Activated T-helper 1 cell treated with anti-CD3 and anti-CD28 coated beads, Interleukin-12 subunit alpha, Interleukin-12 subunit beta, Interleukin-2, Interleukin-4 antibody, amounts not matched to agents 30 ng/mL and 10 ng/mL and 1 ng/mL, durations not matched to agents 14 hours and 24 hours and 36 hours (primary cell): ENCODE data around the gene ATF3. TPM values are rescaled to one million over a fixed set of nuclear protein-coding genes. Genes with fewer than 3 reads are reported as not detected.
A peak's percentile ranks its signal among the peaks of the same experiment; 100 is the strongest.
"Not testable (repeated sequence)": the region's sequence is repeated elsewhere in the genome, so short reads cannot be mapped to it uniquely, and the experiment has no call there.

Experiments used
- DNase-seq: peaks from one replicate; pipeline ENCODE4 v3.0.0; 2021; ENCODE audit warnings: low spot score
- H3K27ac Mint-ChIP-seq: one replicate; pipeline ENCODE4 v1.8.0; 2021; ENCODE audit warnings: mild to moderate bottlenecking, mixed read lengths
- H3K27me3 Mint-ChIP-seq: one replicate; pipeline ENCODE4 v1.8.0; 2022; ENCODE audit warnings: mild to moderate bottlenecking, moderate library complexity, mixed read lengths; ENCODE audit not compliant: insufficient read depth
- H3K36me3 Mint-ChIP-seq: one replicate; pipeline ENCODE4 v1.8.0; 2021; ENCODE audit warnings: low read depth, mixed read lengths
- H3K4me1 Mint-ChIP-seq: one replicate; pipeline ENCODE4 v1.8.0; 2021; ENCODE audit warnings: low read depth, mixed read lengths
- H3K4me3 Mint-ChIP-seq: one replicate; pipeline ENCODE4 v1.8.0; 2021; ENCODE audit warnings: mild to moderate bottlenecking, moderate library complexity, mixed read lengths
- H3K9me3 Mint-ChIP-seq: one replicate; pipeline ENCODE4 v1.8.0; 2021; ENCODE audit warnings: mixed read lengths
- intact Hi-C: fragments of 100-400 bp; cut with micrococcal nuclease; formaldehyde crosslinking; loops from one replicate; pipeline ENCODE4 v1.15.1; 2024
- total RNA-seq: library from RNA; stranded (reverse); gene quantifications from 2 replicates; pipeline ENCODE4 v1.2.3, GENCODE V29; 2022

The ATF3 gene
- total RNA-seq, 1 donor from 2014 or later = 23.0 TPM

- H3K9me3 Mint-ChIP-seq = no peaks in the 10 kb centered on the region
- H3K36me3 Mint-ChIP-seq = no peaks in the 10 kb centered on the region
- no peak overlapping the region for H3K4me3 Mint-ChIP-seq
- H3K4me1 Mint-ChIP-seq = no peaks in the 10 kb centered on the region
- DNase-seq = no peak
- peaks cover 10% of the 10 kb centered on the region for H3K27me3 Mint-ChIP-seq
- intact Hi-C loops = no loop called here
- H3K27ac Mint-ChIP-seq = no peak overlapping the region
These were observed 20.4 kb downstream of the ATF3 start for GRCh38 chr1:212628813-212629415.

- no peak overlapping the region for H3K4me3 Mint-ChIP-seq
- peaks cover 4% of the 10 kb centered on the region for H3K4me1 Mint-ChIP-seq
- H3K27ac Mint-ChIP-seq = no peak overlapping the region
- DNase-seq = no peak
- peaks cover 5% of the 10 kb centered on the region for H3K9me3 Mint-ChIP-seq
- intact Hi-C loops = loop anchor here (1.0 to 2.0 kb wide), 3 partner anchors 19 to 152 kb away; no protein-coding TSS in a partner anchor
- H3K27me3 Mint-ChIP-seq = peaks cover 10% of the 10 kb centered on the region
- H3K36me3 Mint-ChIP-seq = peaks cover 3% of the 10 kb centered on the region
These were observed 21.0 kb downstream of the ATF3 start for GRCh38 chr1:212629450-212630157.

GRCh38 chr1:212630158-212630900, 21.8 kb downstream of the ATF3 start:
- intact Hi-C loops = loop anchor here (1.0 to 2.0 kb wide), 3 partner anchors 20 to 153 kb away; no protein-coding TSS in a partner anchor
- Mint-ChIP-seq H3K4me1 (peaks cover 11% of the 10 kb centered on the region), H3K36me3 (peaks cover 7% of the 10 kb centered on the region), H3K9me3 (peaks cover 10% of the 10 kb centered on the region), H3K27me3 (peaks cover 6% of the 10 kb centered on the region), H3K4me3 (no peak overlapping the region), H3K27ac (no peak overlapping the region)
- peak; percentile 48 for DNase-seq

GRCh38 chr1:212633161-212633560, 24.6 kb downstream of the ATF3 start:
- DNase-seq = no peak
- Mint-ChIP-seq H3K4me3 (no peak overlapping the region), H3K27ac (no peak overlapping the region), H3K4me1 (peaks cover 28% of the 10 kb centered on the region), H3K36me3 (peaks cover 7% of the 10 kb centered on the region), H3K27me3 (no peaks in the 10 kb centered on the region), H3K9me3 (peaks cover 10% of the 10 kb centered on the region)
- intact Hi-C loops = no loop called here

- Mint-ChIP-seq H3K9me3 (peaks cover 10% of the 10 kb centered on the region), H3K27me3 (no peaks in the 10 kb centered on the region), H3K4me3 (no peak overlapping the region), H3K27ac (no peak overlapping the region), H3K36me3 (peaks cover 7% of the 10 kb centered on the region), H3K4me1 (peaks cover 28% of the 10 kb centered on the region)
- DNase-seq = no peak
- intact Hi-C loops = no loop called here
These were observed 25.7 kb downstream of the ATF3 start for GRCh38 chr1:212634252-212634651.

GRCh38 chr1:212635141-212635631, 26.6 kb downstream of the ATF3 start:
- intact Hi-C loops = loop anchor here (1.0 kb wide), 1 partner anchor 39 kb away; no protein-coding TSS in a partner anchor
- Mint-ChIP-seq H3K9me3 (peaks cover 10% of the 10 kb centered on the region), H3K4me1 (peaks cover 28% of the 10 kb centered on the region), H3K27me3 (peaks cover 4% of the 10 kb centered on the region), H3K36me3 (peaks cover 7% of the 10 kb centered on the region), H3K4me3 (peak overlapping the region; percentile 0), H3K27ac (peak overlapping the region; percentile 74)
- DNase-seq = no peak

- H3K4me3 Mint-ChIP-seq = no peak overlapping the region
- H3K36me3 Mint-ChIP-seq = peaks cover 7% of the 10 kb centered on the region
- DNase-seq = no peak
- peaks cover 28% of the 10 kb centered on the region for H3K4me1 Mint-ChIP-seq
- peaks cover 15% of the 10 kb centered on the region for H3K27me3 Mint-ChIP-seq
- intact Hi-C loops = no loop called here
- H3K27ac Mint-ChIP-seq = no peak overlapping the region
- H3K9me3 Mint-ChIP-seq = peaks cover 17% of the 10 kb centered on the region
These were observed 29.3 kb downstream of the ATF3 start for GRCh38 chr1:212637902-212638301.

- peaks cover 7% of the 10 kb centered on the region for H3K36me3 Mint-ChIP-seq
- no peak overlapping the region for H3K4me3 Mint-ChIP-seq
- no peak overlapping the region for H3K27ac Mint-ChIP-seq
- peaks cover 17% of the 10 kb centered on the region for H3K9me3 Mint-ChIP-seq
- no peak for DNase-seq
- intact Hi-C loops = no loop called here
- peaks cover 16% of the 10 kb centered on the region for H3K27me3 Mint-ChIP-seq
- H3K4me1 Mint-ChIP-seq = peaks cover 28% of the 10 kb centered on the region
These were observed 30.1 kb downstream of the ATF3 start for GRCh38 chr1:212638492-212639151.

GRCh38 chr1:212639524-212639923, 31.0 kb downstream of the ATF3 start:
- H3K36me3 Mint-ChIP-seq, H3K4me3 Mint-ChIP-seq, DNase-seq, H3K27ac Mint-ChIP-seq, intact Hi-C loops: not testable (repeated sequence)
- peaks cover 14% of the 10 kb centered on the region for H3K9me3 Mint-ChIP-seq
- peaks cover 25% of the 10 kb centered on the region for H3K4me1 Mint-ChIP-seq
- peaks cover 19% of the 10 kb centered on the region for H3K27me3 Mint-ChIP-seq

GRCh38 chr1:212640223-212640878, 31.8 kb downstream of the ATF3 start:
- peaks cover 17% of the 10 kb centered on the region for H3K4me1 Mint-ChIP-seq
- intact Hi-C loops = no loop called here
- H3K36me3 Mint-ChIP-seq = no peaks in the 10 kb centered on the region
- peaks cover 8% of the 10 kb centered on the region for H3K9me3 Mint-ChIP-seq
- no peak overlapping the region for H3K27ac Mint-ChIP-seq
- H3K27me3 Mint-ChIP-seq = peaks cover 21% of the 10 kb centered on the region
- no peak for DNase-seq
- no peak overlapping the region for H3K4me3 Mint-ChIP-seq

- Mint-ChIP-seq H3K27ac (no peak overlapping the region), H3K36me3 (no peaks in the 10 kb centered on the region), H3K27me3 (peaks cover 21% of the 10 kb centered on the region), H3K9me3 (peaks cover 8% of the 10 kb centered on the region), H3K4me1 (peaks cover under 1% of the 10 kb centered on the region), H3K4me3 (no peak overlapping the region)
- no peak for DNase-seq
- intact Hi-C loops = no loop called here
These were observed 33.4 kb downstream of the ATF3 start for GRCh38 chr1:212641956-212642355.

- no peak for DNase-seq
- H3K4me1 Mint-ChIP-seq = no peaks in the 10 kb centered on the region
- no peak overlapping the region for H3K27ac Mint-ChIP-seq
- H3K9me3 Mint-ChIP-seq = peaks cover 8% of the 10 kb centered on the region
- H3K36me3 Mint-ChIP-seq = no peaks in the 10 kb centered on the region
- H3K27me3 Mint-ChIP-seq = peaks cover 28% of the 10 kb centered on the region
- intact Hi-C loops = no loop called here
- no peak overlapping the region for H3K4me3 Mint-ChIP-seq
These were observed 35.3 kb downstream of the ATF3 start for GRCh38 chr1:212643877-212644276.
